ENCODE data around the gene F2RL1.

DNA sequence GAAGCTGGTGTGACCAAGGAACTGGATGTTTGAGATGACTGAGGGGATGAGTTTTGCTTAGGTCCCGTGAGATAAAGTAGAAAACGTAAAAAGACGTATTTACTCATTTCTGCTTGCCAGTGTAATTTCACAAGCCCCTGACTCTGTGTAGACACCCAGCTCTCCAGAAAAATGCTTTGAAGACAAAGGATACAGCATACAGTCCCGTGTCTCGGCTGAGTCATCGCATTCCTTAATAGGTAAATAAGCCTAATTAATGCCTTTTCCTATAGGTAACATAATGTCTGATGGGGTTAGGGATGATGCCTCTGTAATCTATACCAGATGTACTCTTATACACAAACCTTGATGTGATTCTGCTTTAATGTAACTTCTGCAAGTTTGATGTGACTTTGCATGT is 51.2 kb downstream of the F2RL1 start:
- TF ChIP-seq, protein P1, sequence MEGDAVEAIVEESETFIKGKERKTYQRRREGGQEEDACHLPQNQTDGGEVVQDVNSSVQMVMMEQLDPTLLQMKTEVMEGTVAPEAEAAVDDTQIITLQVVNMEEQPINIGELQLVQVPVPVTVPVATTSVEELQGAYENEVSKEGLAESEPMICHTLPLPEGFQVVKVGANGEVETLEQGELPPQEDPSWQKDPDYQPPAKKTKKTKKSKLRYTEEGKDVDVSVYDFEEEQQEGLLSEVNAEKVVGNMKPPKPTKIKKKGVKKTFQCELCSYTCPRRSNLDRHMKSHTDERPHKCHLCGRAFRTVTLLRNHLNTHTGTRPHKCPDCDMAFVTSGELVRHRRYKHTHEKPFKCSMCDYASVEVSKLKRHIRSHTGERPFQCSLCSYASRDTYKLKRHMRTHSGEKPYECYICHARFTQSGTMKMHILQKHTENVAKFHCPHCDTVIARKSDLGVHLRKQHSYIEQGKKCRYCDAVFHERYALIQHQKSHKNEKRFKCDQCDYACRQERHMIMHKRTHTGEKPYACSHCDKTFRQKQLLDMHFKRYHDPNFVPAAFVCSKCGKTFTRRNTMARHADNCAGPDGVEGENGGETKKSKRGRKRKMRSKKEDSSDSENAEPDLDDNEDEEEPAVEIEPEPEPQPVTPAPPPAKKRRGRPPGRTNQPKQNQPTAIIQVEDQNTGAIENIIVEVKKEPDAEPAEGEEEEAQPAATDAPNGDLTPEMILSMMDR (conservative IDR thresholded peaks at IDR 0.05; ENCODE audit: low read depth in 2 of 2) = no peak
- TF ChIP-seq EZH2phosphoT487 (IDR thresholded peaks at IDR 0.05; ENCODE audit: unreplicated experiment) (no peak), ZNF331 (CRISPR knock-in tag; IDR thresholded peaks at IDR 0.05; ENCODE audit: low read depth) (no peak)
